Epithelial cell of esophagus (primary cell): ENCODE results near the gene ERAS.

Source experiments
- DNase-seq: peaks from one replicate; pipeline ENCODE4 v3.0.0; 2010; ENCODE audit warnings: low read depth
- H3K4me3 ChIP-seq: 2 replicates; pipeline ENCODE4 v1.5.1; 2011; ENCODE audit warnings: mild to moderate bottlenecking, low read length, control low read depth
- CTCF ChIP-seq: IDR thresholded peaks from 2 replicates; pipeline ENCODE4 v1.5.1; 2011; ENCODE audit warnings: low read depth, mild to moderate bottlenecking, low read length, control low read depth, inconsistent platforms; ENCODE audit not compliant: insufficient read depth; ENCODE audit errors: missing control alignments

Gene ERAS

GRCh38 chrX:48790477-48790876 lies 35.8 kb upstream of the ERAS start:
- DNase-seq, result no peak
- no peak for TF ChIP-seq CTCF
- no peak overlapping the region for H3K4me3 ChIP-seq

GRCh38 chrX:48791063-48791820 lies 35.1 kb upstream of the ERAS start:
- no peak for TF ChIP-seq CTCF
- no peak overlapping the region for H3K4me3 ChIP-seq
- no peak for DNase-seq

- H3K4me3 ChIP-seq, result no peak overlapping the region
- TF ChIP-seq CTCF, result no peak
- DNase-seq, result no peak
Measured at GRCh38 chrX:48792219-48792618, 34.1 kb upstream of the ERAS start.

DNA sequence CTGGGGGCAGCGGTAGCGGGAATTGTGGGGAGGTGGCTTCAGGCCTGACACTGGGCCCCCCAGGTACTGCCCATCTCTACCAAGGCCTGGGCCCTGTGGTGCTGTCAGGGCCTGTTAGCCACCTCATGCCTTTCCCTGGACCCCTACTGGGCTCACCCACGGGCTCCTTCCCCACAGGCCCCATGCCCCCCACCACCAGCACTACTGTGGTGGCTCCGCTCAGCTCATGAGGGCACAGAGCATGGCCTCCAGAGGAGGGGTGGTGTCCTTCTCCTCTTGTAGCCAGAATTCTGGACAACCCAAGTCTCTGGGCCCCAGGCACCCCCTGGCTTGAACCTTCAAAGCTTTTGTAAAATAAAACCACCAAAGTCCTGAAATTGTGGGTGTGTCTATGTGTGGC lies 32.4 kb upstream of the ERAS start:
- no peak for TF ChIP-seq CTCF
- no peak overlapping the region for H3K4me3 ChIP-seq
- DNase-seq, result no peak

DNA sequence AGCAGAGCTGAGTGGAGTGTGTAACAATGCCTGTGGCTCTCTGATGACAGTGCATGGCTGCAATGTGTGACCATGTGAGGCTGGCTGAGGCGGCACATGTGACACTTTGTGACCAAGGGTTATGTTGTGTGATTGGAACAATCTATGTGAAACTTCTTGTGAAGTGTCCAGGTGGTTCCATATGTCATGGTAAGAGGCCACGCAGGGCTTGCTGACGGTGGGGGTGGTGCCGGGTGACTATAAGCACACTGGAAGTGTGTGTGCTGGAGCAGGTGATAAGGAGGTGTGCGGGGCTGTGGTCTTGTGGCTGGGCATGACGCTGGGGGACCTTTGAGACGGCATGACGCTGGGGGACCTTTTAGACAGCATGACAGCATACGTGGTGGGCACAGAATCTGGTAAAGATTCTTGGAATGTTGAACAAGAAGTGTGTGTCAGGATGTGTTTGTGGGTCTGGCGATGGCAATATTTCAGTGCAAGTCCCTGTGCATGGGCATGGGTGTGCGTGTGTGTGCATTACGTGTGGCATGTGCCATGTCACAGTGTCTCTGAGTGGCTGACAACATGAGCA lies 31.9 kb upstream of the ERAS start:
- no peak overlapping the region for H3K4me3 ChIP-seq
- no peak for TF ChIP-seq CTCF
- DNase-seq, result no peak

- no peak overlapping the region for H3K4me3 ChIP-seq
- TF ChIP-seq CTCF, result no peak
- peak; percentile 49 for DNase-seq
Measured at GRCh38 chrX:48794911-48795515, 31.3 kb upstream of the ERAS start.
